RKO (cell line): Measurements from ENCODE around the gene SH3PXD2A.

Experiments used
- DNase-seq: peaks from one replicate; pipeline ENCODE4 v3.0.0-alpha.2; 2016; ENCODE audit warnings: low spot score

Gene SH3PXD2A

GRCh38 chr10:103855424-103855823 is at the start of gene SH3PXD2A:
TSS of gene SH3PXD2A (minus strand) at chr10:103855576. CDS start at chr10:103855266, 310 bp downstream.
- DNase-seq, result no peak

- DNase-seq, result no peak
Measured at GRCh38 chr10:103901299-103901698, 45.9 kb upstream of the SH3PXD2A start.

- no peak for DNase-seq
Measured at GRCh38 chr10:103899312-103899711, 43.9 kb upstream of the SH3PXD2A start.

- no peak for DNase-seq
Measured at GRCh38 chr10:103897241-103897774, 41.9 kb upstream of the SH3PXD2A start.

- no peak for DNase-seq
Measured at GRCh38 chr10:103896225-103896624, 40.8 kb upstream of the SH3PXD2A start.

GRCh38 chr10:103895411-103896186 is 40.2 kb upstream of the SH3PXD2A start:
- DNase-seq, result no peak

- DNase-seq, result no peak
Measured at GRCh38 chr10:103894441-103894864, 39.1 kb upstream of the SH3PXD2A start.

GRCh38 chr10:103893817-103894216 is 38.4 kb upstream of the SH3PXD2A start:
- DNase-seq, result no peak

- no peak for DNase-seq
Measured at GRCh38 chr10:103892181-103892580, 36.8 kb upstream of the SH3PXD2A start.

GRCh38 chr10:103890688-103891087 is 35.3 kb upstream of the SH3PXD2A start:
- no peak for DNase-seq

- no peak for DNase-seq
Measured at GRCh38 chr10:103890194-103890658, 34.9 kb upstream of the SH3PXD2A start.

- no peak for DNase-seq
Measured at GRCh38 chr10:103889121-103889720, 33.8 kb upstream of the SH3PXD2A start.

GRCh38 chr10:103888113-103888841 is 32.9 kb upstream of the SH3PXD2A start:
- peak; percentile 87 for DNase-seq

- DNase-seq, result no peak
Measured at GRCh38 chr10:103885617-103886016, 30.2 kb upstream of the SH3PXD2A start.

GRCh38 chr10:103884681-103885139 is 29.3 kb upstream of the SH3PXD2A start:
- DNase-seq, result peak; percentile 72

GRCh38 chr10:103882285-103883007 is 27.1 kb upstream of the SH3PXD2A start:
- DNase-seq, result no peak

GRCh38 chr10:103881416-103882284 is 26.3 kb upstream of the SH3PXD2A start:
- no peak for DNase-seq

- DNase-seq, result no peak
Measured at GRCh38 chr10:103879831-103880230, 24.5 kb upstream of the SH3PXD2A start.

- DNase-seq, result no peak
Measured at GRCh38 chr10:103879409-103879808, 24.0 kb upstream of the SH3PXD2A start.

GRCh38 chr10:103877861-103878260 is 22.5 kb upstream of the SH3PXD2A start:
- no peak for DNase-seq

GRCh38 chr10:103876155-103876554 is 20.8 kb upstream of the SH3PXD2A start:
- DNase-seq, result no peak
